GM12865 (cell line): ENCODE data around the gene SMURF2.

Experiments used
- DNase-seq: peaks from one replicate; pipeline ENCODE4 v3.0.0; 2010; ENCODE audit warnings: low read depth
- H3K4me3 ChIP-seq: 2 replicates; pipeline ENCODE4 v1.5.1; 2011; ENCODE audit warnings: mild to moderate bottlenecking, low read depth, low read length, control low read depth
- TF ChIP-seq, protein P1 (sequence below): IDR thresholded peaks from 2 replicates; pipeline ENCODE4 v1.5.1; 2011; ENCODE audit warnings: low read length, control low read depth, low read depth, inconsistent platforms; ENCODE audit not compliant: insufficient read depth; ENCODE audit errors: missing control alignments

Gene SMURF2

DNA sequence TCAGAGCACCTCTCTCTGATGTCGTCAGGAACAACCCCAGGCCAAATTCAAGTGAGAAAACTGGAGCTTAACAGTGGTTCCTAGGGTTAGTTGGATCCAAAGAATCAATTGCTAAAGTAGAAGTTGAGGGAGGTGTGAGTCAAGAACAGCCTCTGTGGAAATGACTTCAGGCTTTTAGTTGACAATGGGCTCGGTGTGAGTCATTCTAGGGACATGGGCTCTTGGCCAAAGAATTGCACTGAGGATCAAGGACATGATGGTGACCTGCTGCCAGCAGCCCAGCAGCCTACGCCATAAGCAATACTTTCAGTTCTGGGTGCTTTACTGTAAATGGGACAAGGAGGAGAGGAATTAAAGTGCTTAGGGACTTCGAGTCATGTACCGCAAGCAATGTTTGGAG lies 32.1 kb upstream of the SMURF2 start:
- no peak for DNase-seq
- H3K4me3 ChIP-seq, result no peak overlapping the region
- TF ChIP-seq, protein P1, sequence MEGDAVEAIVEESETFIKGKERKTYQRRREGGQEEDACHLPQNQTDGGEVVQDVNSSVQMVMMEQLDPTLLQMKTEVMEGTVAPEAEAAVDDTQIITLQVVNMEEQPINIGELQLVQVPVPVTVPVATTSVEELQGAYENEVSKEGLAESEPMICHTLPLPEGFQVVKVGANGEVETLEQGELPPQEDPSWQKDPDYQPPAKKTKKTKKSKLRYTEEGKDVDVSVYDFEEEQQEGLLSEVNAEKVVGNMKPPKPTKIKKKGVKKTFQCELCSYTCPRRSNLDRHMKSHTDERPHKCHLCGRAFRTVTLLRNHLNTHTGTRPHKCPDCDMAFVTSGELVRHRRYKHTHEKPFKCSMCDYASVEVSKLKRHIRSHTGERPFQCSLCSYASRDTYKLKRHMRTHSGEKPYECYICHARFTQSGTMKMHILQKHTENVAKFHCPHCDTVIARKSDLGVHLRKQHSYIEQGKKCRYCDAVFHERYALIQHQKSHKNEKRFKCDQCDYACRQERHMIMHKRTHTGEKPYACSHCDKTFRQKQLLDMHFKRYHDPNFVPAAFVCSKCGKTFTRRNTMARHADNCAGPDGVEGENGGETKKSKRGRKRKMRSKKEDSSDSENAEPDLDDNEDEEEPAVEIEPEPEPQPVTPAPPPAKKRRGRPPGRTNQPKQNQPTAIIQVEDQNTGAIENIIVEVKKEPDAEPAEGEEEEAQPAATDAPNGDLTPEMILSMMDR, result no peak

DNA sequence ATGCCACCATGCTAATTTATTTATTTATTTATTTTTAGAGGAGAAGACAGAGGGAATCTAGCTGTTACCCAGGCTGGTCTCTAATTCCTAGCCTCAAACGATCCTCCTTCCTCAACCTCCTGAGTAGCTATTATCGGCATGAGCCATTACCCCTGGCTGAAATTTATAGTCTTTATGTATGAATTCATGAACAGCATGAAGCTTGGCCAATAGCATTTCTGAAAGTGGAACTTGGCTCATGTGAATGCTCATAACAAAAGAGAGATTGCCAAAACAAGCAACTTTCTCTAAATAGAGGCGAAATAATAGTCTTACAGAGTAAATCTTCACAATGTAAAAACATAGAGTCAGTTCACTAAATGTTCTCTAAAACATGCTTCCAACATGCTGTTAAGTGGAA lies 30.1 kb upstream of the SMURF2 start:
- no peak for DNase-seq
- H3K4me3 ChIP-seq, result no peak overlapping the region
- TF ChIP-seq, protein P1, result no peak

DNA sequence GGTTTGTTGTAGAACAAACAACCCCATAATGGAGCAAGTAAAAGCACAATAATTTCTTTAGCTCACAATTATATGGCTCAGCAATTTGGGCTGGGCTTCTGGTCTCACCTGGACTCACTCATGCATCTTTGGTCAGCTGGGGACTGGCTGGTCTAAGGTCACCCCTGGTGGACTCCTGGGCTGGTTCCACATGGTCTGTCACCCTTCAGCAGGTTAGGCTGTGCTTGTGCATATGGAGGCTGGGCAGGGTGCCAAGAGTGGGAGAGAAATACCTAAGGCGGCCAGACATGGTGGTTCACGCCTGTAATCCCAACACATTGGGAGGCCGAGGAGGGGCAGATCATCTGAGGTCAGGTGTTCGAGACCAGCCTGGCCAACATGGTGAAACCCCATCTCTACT lies 27.0 kb upstream of the SMURF2 start:
- DNase-seq, result no peak
- TF ChIP-seq, protein P1, result no peak
- no peak overlapping the region for H3K4me3 ChIP-seq

DNA sequence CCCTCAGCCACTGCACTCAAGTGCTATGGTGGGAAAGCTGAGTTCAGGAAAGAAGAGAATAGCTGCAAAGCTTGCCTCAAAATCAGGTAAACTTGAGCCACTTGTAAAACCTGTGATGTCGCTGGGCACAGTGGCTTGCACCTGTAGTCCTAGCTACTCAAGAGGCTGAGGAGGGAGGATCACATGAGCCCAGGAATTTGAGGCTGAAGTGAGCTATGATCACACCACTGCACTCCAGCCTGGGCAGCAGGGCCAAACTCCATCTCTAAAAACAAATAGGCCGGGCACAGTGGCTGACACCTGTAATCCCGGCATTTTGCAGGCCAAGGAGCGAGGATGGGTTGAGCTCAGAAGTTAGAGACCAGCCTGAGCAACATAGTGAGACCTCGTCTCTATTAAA lies 26.4 kb upstream of the SMURF2 start:
- TF ChIP-seq, protein P1, result no peak
- no peak for DNase-seq
- H3K4me3 ChIP-seq, result no peak overlapping the region

DNA sequence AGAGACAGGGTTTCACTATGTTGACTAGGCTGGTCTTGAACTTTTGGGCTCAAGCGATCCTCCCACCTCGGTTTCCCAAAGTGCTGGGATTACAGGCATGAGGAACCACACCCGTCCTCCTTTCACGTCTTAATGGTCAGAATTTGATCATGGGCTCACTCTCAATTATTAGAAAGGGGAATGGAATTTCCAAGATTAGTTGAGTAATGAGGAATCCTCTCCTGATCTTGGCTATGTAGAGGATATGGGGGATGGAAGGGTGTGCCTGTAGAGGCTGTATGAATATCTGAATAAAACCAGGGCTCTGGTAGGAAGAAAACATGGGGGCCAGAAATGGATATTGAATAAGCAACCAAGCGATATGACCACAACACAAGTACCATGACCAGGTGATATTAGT lies 25.9 kb upstream of the SMURF2 start:
- TF ChIP-seq, protein P1, result no peak
- no peak for DNase-seq
- no peak overlapping the region for H3K4me3 ChIP-seq

DNA sequence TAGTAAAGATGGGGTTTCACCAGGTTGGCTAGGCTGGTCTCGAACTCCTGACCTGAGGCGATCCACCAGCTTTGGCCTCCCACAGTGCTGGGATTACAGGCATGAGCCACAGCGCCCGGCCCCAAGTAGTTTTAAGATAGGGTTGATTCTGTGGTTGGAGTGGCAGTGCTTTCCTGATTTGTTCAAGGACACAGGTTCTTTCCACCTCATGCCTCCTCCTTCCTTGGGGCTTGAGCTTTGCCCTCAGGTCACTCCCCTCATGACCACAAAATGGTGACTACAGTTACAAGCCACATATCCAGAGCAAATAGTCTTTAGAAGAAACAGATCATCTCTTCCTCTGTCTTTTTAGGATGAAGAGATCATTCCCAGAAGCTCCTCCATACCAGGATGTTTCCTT lies 25.3 kb upstream of the SMURF2 start:
- TF ChIP-seq, protein P1, result no peak
- no peak for DNase-seq
- no peak overlapping the region for H3K4me3 ChIP-seq

DNA sequence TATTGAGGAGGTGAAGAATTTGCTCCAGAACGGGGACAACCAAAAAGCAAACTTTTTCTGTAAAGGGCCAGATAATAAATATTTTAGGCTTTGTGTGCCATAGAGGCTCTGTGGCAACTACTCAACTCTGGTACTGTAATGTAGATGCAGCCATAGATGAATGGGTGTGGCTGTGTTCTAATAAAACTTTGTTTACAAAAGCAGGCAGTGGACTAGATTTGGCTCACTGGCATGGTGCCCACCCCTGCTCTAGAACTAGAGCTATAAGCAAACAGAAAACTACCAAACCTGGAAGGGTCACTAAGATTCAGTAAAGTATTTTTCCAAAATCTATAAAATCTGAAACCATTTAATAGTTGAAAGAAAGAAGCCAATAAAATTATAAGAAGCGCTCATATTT lies 24.6 kb upstream of the SMURF2 start:
- TF ChIP-seq, protein P1, result no peak
- no peak overlapping the region for H3K4me3 ChIP-seq
- no peak for DNase-seq
